Measurements from ENCODE around the gene ARHGAP44. TPM values are rescaled to one million over a fixed set of nuclear protein-coding genes. Genes with fewer than 3 reads are reported as not detected.

ARHGAP44 gene
- total RNA-seq, 1 donor, result 1.3 TPM

- TF ChIP-seq CTCF (IDR thresholded peaks at IDR 0.05; ENCODE audit: insufficient read depth, low read depth, low read length), result no peak
These were observed 24.4 kb downstream of the ARHGAP44 start for GRCh38 chr17:12813664-12814063.

GRCh38 chr17:12814718-12815117, 25.4 kb downstream of the ARHGAP44 start:
- TF ChIP-seq CTCF (IDR thresholded peaks at IDR 0.05; ENCODE audit: insufficient read depth, low read depth, low read length), result no peak
- no peak overlapping the region for H3K4me3 ChIP-seq (ENCODE audit: low read depth, low read length)
- no peak for DNase-seq (ENCODE audit: low read depth)

More at GRCh38 chr17:12813664-12814063, 24.4 kb downstream of the ARHGAP44 start:
- no peak overlapping the region for H3K4me3 ChIP-seq (ENCODE audit: low read depth, low read length)
- no peak for DNase-seq (ENCODE audit: low read depth)

- no peak overlapping the region for H3K4me3 ChIP-seq (ENCODE audit: low read depth, low read length)
- no peak for DNase-seq (ENCODE audit: low read depth)
- no peak for TF ChIP-seq CTCF (IDR thresholded peaks at IDR 0.05; ENCODE audit: insufficient read depth, low read depth, low read length)
These were observed 26.4 kb downstream of the ARHGAP44 start for GRCh38 chr17:12815642-12816141.

GRCh38 chr17:12821376-12821940, 32.2 kb downstream of the ARHGAP44 start:
- H3K4me3 ChIP-seq (ENCODE audit: low read depth, low read length), result no peak overlapping the region
- peak; percentile 25 for DNase-seq (ENCODE audit: low read depth)
- no peak for TF ChIP-seq CTCF (IDR thresholded peaks at IDR 0.05; ENCODE audit: insufficient read depth, low read depth, low read length)

- no peak for TF ChIP-seq CTCF (IDR thresholded peaks at IDR 0.05; ENCODE audit: insufficient read depth, low read depth, low read length)
- no peak for DNase-seq (ENCODE audit: low read depth)
These were observed 37.1 kb downstream of the ARHGAP44 start for GRCh38 chr17:12826431-12826830.

GRCh38 chr17:12830777-12831247, 41.5 kb downstream of the ARHGAP44 start:
- H3K4me3 ChIP-seq (ENCODE audit: low read depth, low read length), result no peak overlapping the region
- no peak for DNase-seq (ENCODE audit: low read depth)
- no peak for TF ChIP-seq CTCF (IDR thresholded peaks at IDR 0.05; ENCODE audit: insufficient read depth, low read depth, low read length)

More at GRCh38 chr17:12826431-12826830, 37.1 kb downstream of the ARHGAP44 start:
- H3K4me3 ChIP-seq (ENCODE audit: low read depth, low read length), result no peak overlapping the region

- no peak for DNase-seq (ENCODE audit: low read depth)
- no peak for TF ChIP-seq CTCF (IDR thresholded peaks at IDR 0.05; ENCODE audit: insufficient read depth, low read depth, low read length)
- H3K4me3 ChIP-seq (ENCODE audit: low read depth, low read length), result no peak overlapping the region
These were observed 42.5 kb downstream of the ARHGAP44 start for GRCh38 chr17:12831839-12832238.
